ENCODE data around the gene CORO2B. TPM values are rescaled to one million over a fixed set of nuclear protein-coding genes. Genes with fewer than 3 reads are reported as not detected.

Gene CORO2B
- total and polyA plus RNA-seq, 2 experiments from 2014 or later, result 2.9 to 3.0 TPM

- no peaks in the 10 kb centered on the region for H3K9me3 ChIP-seq (ENCODE audit: low read depth)
- H3K36me3 ChIP-seq, result no peaks in the 10 kb centered on the region
- no peak for TF ChIP-seq CTCF (IDR thresholded peaks at IDR 0.05; ENCODE audit: low read depth, low read length)
- no peak overlapping the region for H3K4me3 ChIP-seq
- H3K27me3 ChIP-seq, result no peaks in the 10 kb centered on the region
- no peaks in the 10 kb centered on the region for H3K4me1 ChIP-seq (ENCODE audit: low read depth)
- no peak overlapping the region for H3K27ac ChIP-seq
- no peak for DNase-seq (ENCODE audit: low read depth in 1 of 2, low spot score in 1 of 2)
Observed at GRCh38 chr15:68767833-68768232, 189.0 kb downstream of the CORO2B start.

GRCh38 chr15:68768321-68768720 is 189.5 kb downstream of the CORO2B start:
- no peaks in the 10 kb centered on the region for H3K27me3 ChIP-seq
- no peak for DNase-seq (ENCODE audit: low read depth in 1 of 2, low spot score in 1 of 2)
- H3K4me1 ChIP-seq (ENCODE audit: low read depth), result no peaks in the 10 kb centered on the region
- no peaks in the 10 kb centered on the region for H3K36me3 ChIP-seq
- no peaks in the 10 kb centered on the region for H3K9me3 ChIP-seq (ENCODE audit: low read depth)
- no peak overlapping the region for H3K4me3 ChIP-seq
- no peak overlapping the region for H3K27ac ChIP-seq
- no peak for TF ChIP-seq CTCF (IDR thresholded peaks at IDR 0.05; ENCODE audit: low read depth, low read length)

GRCh38 chr15:68769702-68770101 is 190.9 kb downstream of the CORO2B start:
- Histone ChIP-seq H3K27ac (no peak overlapping the region), H3K9me3 (ENCODE audit: low read depth) (no peaks in the 10 kb centered on the region), H3K4me1 (ENCODE audit: low read depth) (no peaks in the 10 kb centered on the region), H3K4me3 (no peak overlapping the region), H3K36me3 (no peaks in the 10 kb centered on the region), H3K27me3 (no peaks in the 10 kb centered on the region)
- no peak for DNase-seq (ENCODE audit: low read depth in 1 of 2, low spot score in 1 of 2)
- TF ChIP-seq CTCF (IDR thresholded peaks at IDR 0.05; ENCODE audit: low read depth, low read length), result no peak

- no peak for DNase-seq (ENCODE audit: low read depth in 1 of 2, low spot score in 1 of 2)
- H3K27ac ChIP-seq, result no peak overlapping the region
- no peak overlapping the region for H3K4me3 ChIP-seq
- TF ChIP-seq CTCF (IDR thresholded peaks at IDR 0.05; ENCODE audit: low read depth, low read length), result no peak
- no peaks in the 10 kb centered on the region for H3K9me3 ChIP-seq (ENCODE audit: low read depth)
- no peaks in the 10 kb centered on the region for H3K27me3 ChIP-seq
- H3K4me1 ChIP-seq (ENCODE audit: low read depth), result no peaks in the 10 kb centered on the region
- no peaks in the 10 kb centered on the region for H3K36me3 ChIP-seq
Observed at GRCh38 chr15:68770216-68770615, 191.4 kb downstream of the CORO2B start.

- Histone ChIP-seq H3K4me3 (no peak overlapping the region), H3K27ac (no peak overlapping the region), H3K4me1 (ENCODE audit: low read depth) (no peaks in the 10 kb centered on the region), H3K9me3 (ENCODE audit: low read depth) (no peaks in the 10 kb centered on the region), H3K36me3 (no peaks in the 10 kb centered on the region), H3K27me3 (no peaks in the 10 kb centered on the region)
- no peak for TF ChIP-seq CTCF (IDR thresholded peaks at IDR 0.05; ENCODE audit: low read depth, low read length)
- no peak for DNase-seq (ENCODE audit: low read depth in 1 of 2, low spot score in 1 of 2)
Observed at GRCh38 chr15:68773036-68773435, 194.2 kb downstream of the CORO2B start.

- DNase-seq (ENCODE audit: low read depth in 1 of 2, low spot score in 1 of 2), result no peak
- Histone ChIP-seq H3K36me3 (peaks cover 3% of the 10 kb centered on the region), H3K27ac (no peak overlapping the region), H3K4me3 (no peak overlapping the region), H3K4me1 (ENCODE audit: low read depth) (no peaks in the 10 kb centered on the region), H3K9me3 (ENCODE audit: low read depth) (no peaks in the 10 kb centered on the region), H3K27me3 (no peaks in the 10 kb centered on the region)
- TF ChIP-seq CTCF (IDR thresholded peaks at IDR 0.05; ENCODE audit: low read depth, low read length), result no peak
Observed at GRCh38 chr15:68774120-68774519, 195.3 kb downstream of the CORO2B start.

All from cardiac muscle cell (in vitro differentiated cells and primary cell).